Left lung (tissue), 10 donors: ENCODE results near the gene CTNNB1. TPM values are rescaled to one million over a fixed set of nuclear protein-coding genes. Genes with fewer than 3 reads are reported as not detected.

ENCODE experiments used
- ATAC-seq: fragments of 200-7000 bp; cut with Tn5 transposase; one replicate; pipeline ENCODE4 v1.9.1; 2020; ENCODE audit warnings: moderate library complexity
- DNase-seq, 4 donors: peaks; one replicate each; pipeline ENCODE4 v3.0.0-alpha.2; 2013 to 2020
- H3K27ac ChIP-seq, 2 donors: fragments of 200-600 bp; sonication (generic) in 1 of 2; one replicate each; pipeline versions ENCODE4 v1.5.0 to v1.8.0; 2020 to 2021
- H3K27me3 ChIP-seq, 2 donors: fragments of 200-600 bp; sonication (generic) in 1 of 2; one replicate each; pipeline versions ENCODE4 v1.5.0 to v1.8.0; 2020 to 2021
- H3K36me3 ChIP-seq, 2 donors: fragments of 200-600 bp; sonication (generic) in 1 of 2; one replicate each; pipeline versions ENCODE4 v1.5.0 to v1.8.0; 2020 to 2021
- H3K4me1 ChIP-seq, 2 donors: fragments of 200-600 bp; one replicate each; pipeline ENCODE4 v1.8.0; 2021
- H3K4me3 ChIP-seq, 2 donors: fragments of 200-600 bp; sonication (generic) in 1 of 2; one replicate each; pipeline versions ENCODE4 v1.5.0 to v1.8.0; 2020 to 2021; ENCODE audit warnings: mild to moderate bottlenecking in 1 of 2
- H3K9me3 ChIP-seq, 2 donors: fragments of 200-600 bp; sonication (generic) in 1 of 2; one replicate each; pipeline versions ENCODE4 v1.5.0 to v1.8.0; 2020 to 2021
- intact Hi-C, 2 donors: fragments of 100-400 bp; cut with DNase I; formaldehyde crosslinking; loops; one replicate each; pipeline versions ENCODE4 v1.11.2 to v1.14.2; 2022
- polyA plus RNA-seq, 6 donors: library from polyadenylated mRNA; unstranded; fragments of 120-200 nt; gene quantifications; one replicate each; pipeline ENCODE4 v1.2.1, GENCODE V29; 2013; ENCODE audit not compliant: insufficient read length in 6 of 6
- total RNA-seq, 2 donors: library from RNA; stranded (reverse); fragmentation: NEBNext Ultra II Directional; extraction: Animal tissue kit (Norgen Biotek cat#: 25700); gene quantifications; one replicate each; pipeline ENCODE4 v1.2.1, GENCODE V29; 2021
- TF ChIP-seq, protein P1 (sequence below), 2 donors: fragments of 200-600 bp; sonication (generic) in 1 of 2; IDR thresholded peaks; one replicate each; pipeline versions ENCODE4 v1.5.0 to v1.8.0; 2021; ENCODE audit warnings: antibody characterized with exemption in 2 of 2
- donor health status: DM: no; HTN: yes; CAD: no.
- donor health status: DM: no; HTN: no; CAD: no.

Gene CTNNB1
- total and polyA plus RNA-seq, 8 donors, result 289 to 492 (median 448) TPM

DNA sequence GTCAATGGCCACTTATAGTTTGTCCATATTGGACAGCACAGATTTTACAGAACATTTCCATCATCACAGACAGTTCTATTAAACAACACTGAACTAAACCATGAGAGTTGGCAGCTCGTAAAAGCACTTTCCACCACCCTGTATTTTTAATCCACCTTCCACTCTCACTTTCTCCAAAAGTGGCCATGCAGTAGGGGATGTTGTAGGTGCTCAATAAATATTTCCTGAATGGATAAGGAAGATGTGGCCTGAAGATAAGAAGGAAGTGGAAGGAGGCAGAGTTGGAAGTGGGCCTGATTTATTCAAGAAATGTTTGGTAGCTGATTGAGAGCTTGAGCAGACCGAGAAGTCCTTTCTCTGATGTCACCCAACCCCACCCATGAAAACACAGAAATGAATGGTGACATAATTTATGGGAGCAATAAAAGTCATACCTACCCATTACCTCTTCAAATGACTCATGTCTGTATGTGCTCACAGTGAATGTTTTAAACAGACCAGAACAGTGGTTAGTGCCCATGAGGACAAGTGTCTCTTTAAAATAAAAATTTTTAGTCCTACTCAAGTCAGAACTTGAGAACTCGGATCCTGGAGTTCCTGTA is 39.6 kb upstream of the CTNNB1 start:
- no peak overlapping the region for H3K4me3 ChIP-seq
- H3K27me3 ChIP-seq, result no peaks in the 10 kb centered on the region
- peak overlapping the region in 1 of 2 donors; percentile 6 for H3K27ac ChIP-seq
- ATAC-seq (no peak), DNase-seq (no peak)
- intact Hi-C loops, result no loop called here
- peaks cover 0 to 7% of the 10 kb centered on the region in 2 donors for H3K4me1 ChIP-seq
- no peaks in the 10 kb centered on the region for H3K9me3 ChIP-seq
- TF ChIP-seq, protein P1, sequence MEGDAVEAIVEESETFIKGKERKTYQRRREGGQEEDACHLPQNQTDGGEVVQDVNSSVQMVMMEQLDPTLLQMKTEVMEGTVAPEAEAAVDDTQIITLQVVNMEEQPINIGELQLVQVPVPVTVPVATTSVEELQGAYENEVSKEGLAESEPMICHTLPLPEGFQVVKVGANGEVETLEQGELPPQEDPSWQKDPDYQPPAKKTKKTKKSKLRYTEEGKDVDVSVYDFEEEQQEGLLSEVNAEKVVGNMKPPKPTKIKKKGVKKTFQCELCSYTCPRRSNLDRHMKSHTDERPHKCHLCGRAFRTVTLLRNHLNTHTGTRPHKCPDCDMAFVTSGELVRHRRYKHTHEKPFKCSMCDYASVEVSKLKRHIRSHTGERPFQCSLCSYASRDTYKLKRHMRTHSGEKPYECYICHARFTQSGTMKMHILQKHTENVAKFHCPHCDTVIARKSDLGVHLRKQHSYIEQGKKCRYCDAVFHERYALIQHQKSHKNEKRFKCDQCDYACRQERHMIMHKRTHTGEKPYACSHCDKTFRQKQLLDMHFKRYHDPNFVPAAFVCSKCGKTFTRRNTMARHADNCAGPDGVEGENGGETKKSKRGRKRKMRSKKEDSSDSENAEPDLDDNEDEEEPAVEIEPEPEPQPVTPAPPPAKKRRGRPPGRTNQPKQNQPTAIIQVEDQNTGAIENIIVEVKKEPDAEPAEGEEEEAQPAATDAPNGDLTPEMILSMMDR (IDR thresholded peaks at IDR 0.05), result no peak
- H3K36me3 ChIP-seq, result no peaks in the 10 kb centered on the region

DNA sequence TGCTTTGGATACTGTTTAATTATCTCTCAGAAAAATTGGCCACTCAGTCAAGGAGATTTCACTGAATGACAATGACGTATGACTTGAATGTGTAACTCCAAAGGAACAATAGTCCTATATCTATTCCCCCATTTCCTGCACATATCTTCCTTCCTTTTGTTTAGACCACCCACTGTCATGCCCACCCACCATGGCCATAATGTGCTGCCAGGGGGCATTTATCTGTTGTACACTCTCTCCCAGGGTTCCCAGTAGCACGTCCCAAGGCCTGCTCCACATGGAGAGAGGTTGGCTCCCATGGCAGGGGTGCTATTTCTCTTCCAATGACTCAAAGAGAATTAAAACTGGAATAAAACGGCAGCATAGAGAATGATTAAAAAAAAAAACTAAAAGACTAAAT is 36.8 kb upstream of the CTNNB1 start:
- no peak for ATAC-seq
- TF ChIP-seq, protein P1 (IDR thresholded peaks at IDR 0.05), result no peak
- Histone ChIP-seq H3K9me3 (no peaks in the 10 kb centered on the region), H3K27me3 (no peaks in the 10 kb centered on the region), H3K27ac (no peak overlapping the region), H3K4me1 (peaks cover 0 to 7% of the 10 kb centered on the region in 2 donors), H3K4me3 (no peak overlapping the region), H3K36me3 (no peaks in the 10 kb centered on the region)
- DNase-seq, result no peak
- intact Hi-C loops, result no loop called here

DNA sequence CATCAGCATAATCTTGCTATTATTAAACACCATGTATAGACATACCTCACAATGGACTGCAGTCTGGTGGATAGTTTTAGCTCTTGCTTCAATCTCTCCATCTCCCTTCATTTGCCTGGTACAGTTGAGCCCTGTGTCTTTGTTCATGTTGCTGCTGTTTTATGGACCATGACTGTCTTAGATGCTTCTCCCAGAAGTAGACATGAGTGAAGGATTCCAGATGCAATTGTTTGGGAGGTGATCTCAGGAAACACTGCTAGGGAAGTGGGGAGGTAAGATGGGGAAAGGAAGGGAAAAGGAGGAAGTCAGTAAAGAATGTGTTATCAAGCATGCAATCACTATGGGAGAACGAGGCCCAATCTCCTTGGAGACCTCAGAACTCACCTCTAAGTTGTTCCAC is 36.3 kb upstream of the CTNNB1 start:
- no peak for DNase-seq
- intact Hi-C loops, result no loop called here
- no peak overlapping the region for H3K4me3 ChIP-seq
- TF ChIP-seq, protein P1 (IDR thresholded peaks at IDR 0.05), result no peak
- H3K4me1 ChIP-seq, result peaks cover 0 to 7% of the 10 kb centered on the region in 2 donors
- ATAC-seq, result no peak
- H3K36me3 ChIP-seq, result no peaks in the 10 kb centered on the region
- no peaks in the 10 kb centered on the region for H3K9me3 ChIP-seq
- H3K27ac ChIP-seq, result no peak overlapping the region
- H3K27me3 ChIP-seq, result no peaks in the 10 kb centered on the region

DNA sequence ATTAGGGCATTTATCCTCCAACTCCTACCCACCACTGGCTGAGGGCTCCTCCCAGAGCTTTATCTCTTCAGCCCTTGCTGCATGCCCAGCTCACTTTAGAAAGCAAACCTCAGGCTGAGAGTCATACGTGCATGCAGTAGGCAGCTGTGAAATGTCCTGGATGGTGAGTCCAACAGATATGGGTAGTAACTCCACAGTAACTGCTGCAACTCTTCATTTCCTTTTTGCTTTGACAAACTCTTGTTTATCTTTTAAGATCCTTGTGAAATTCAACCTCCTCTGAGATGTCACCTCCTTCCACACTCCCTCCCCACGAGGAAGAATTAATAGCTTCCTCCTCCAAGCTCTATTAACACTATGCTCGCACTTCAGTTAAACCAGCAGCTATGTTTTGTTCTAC is 35.9 kb upstream of the CTNNB1 start:
- ATAC-seq (no peak), DNase-seq (no peak)
- Histone ChIP-seq H3K9me3 (no peaks in the 10 kb centered on the region), H3K4me3 (no peak overlapping the region), H3K4me1 (peaks cover 0 to 7% of the 10 kb centered on the region in 2 donors), H3K27ac (no peak overlapping the region), H3K27me3 (no peaks in the 10 kb centered on the region), H3K36me3 (no peaks in the 10 kb centered on the region)
- TF ChIP-seq, protein P1 (IDR thresholded peaks at IDR 0.05), result no peak
- intact Hi-C loops, result no loop called here

DNA sequence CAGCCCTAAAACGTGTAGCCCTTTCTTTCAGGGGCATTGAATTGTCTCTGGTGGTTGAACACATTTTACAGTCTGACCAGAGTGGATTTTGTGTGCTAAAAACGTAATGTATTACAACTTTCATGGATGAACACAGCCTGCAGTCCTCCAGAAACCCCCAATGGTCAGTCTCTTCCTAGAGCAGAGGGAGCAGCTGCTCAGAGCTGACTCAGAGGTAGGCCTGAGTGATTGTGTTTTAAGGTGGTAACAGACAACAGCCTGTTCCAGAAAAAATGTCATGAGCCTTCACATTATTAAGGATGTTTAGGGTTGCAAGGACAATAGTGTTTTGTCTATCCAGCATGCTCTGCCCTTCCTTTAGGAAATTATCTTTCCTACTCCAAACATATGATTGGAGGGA is 34.5 kb upstream of the CTNNB1 start:
- Histone ChIP-seq H3K27me3 (no peaks in the 10 kb centered on the region), H3K27ac (no peak overlapping the region), H3K4me1 (peaks cover 0 to 7% of the 10 kb centered on the region in 2 donors), H3K9me3 (no peaks in the 10 kb centered on the region), H3K4me3 (no peak overlapping the region), H3K36me3 (no peaks in the 10 kb centered on the region)
- DNase-seq (no peak), ATAC-seq (no peak)
- intact Hi-C loops, result no loop called here
- TF ChIP-seq, protein P1 (IDR thresholded peaks at IDR 0.05), result no peak
